Hepatocyte (in vitro differentiated cells): Measurements from ENCODE around the gene FABP3. TPM values are rescaled to one million over a fixed set of nuclear protein-coding genes. Genes with fewer than 3 reads are reported as not detected.
A peak's percentile ranks its signal among the peaks of the same experiment; 100 is the strongest.

Experiments
- DNase-seq: peaks from one replicate; pipeline ENCODE4 v3.0.0-alpha.2; 2016; ENCODE audit warnings: low spot score
- H2AFZ ChIP-seq: fragments of 200-600 bp; sonication (generic); 2 replicates; pipeline ENCODE4 v1.6.0; 2016; ENCODE audit warnings: antibody characterized with exemption, mild to moderate bottlenecking
- H3K27ac ChIP-seq: fragments of 200-600 bp; sonication (generic); 2 replicates; pipeline ENCODE4 v1.5.1; 2016; ENCODE audit warnings: mild to moderate bottlenecking
- H3K27me3 ChIP-seq: fragments of 200-600 bp; sonication (generic); 2 replicates; pipeline ENCODE4 v1.6.1; 2016
- H3K36me3 ChIP-seq: fragments of 200-600 bp; sonication (generic); replicated peaks from 2 replicates; pipeline ENCODE4 v1.5.1; 2016; ENCODE audit warnings: low read depth; ENCODE audit not compliant: insufficient read depth
- H3K4me1 ChIP-seq: fragments of 200-600 bp; sonication (generic); 2 replicates; pipeline ENCODE4 v1.5.1; 2016; ENCODE audit warnings: mild to moderate bottlenecking, moderate library complexity; ENCODE audit not compliant: insufficient read depth
- H3K4me2 ChIP-seq: fragments of 200-600 bp; sonication (generic); 2 replicates; pipeline ENCODE4 v1.6.0; 2016
- H3K4me3 ChIP-seq: fragments of 200-600 bp; sonication (generic); 2 replicates; pipeline ENCODE4 v1.5.1; 2016; ENCODE audit warnings: mild to moderate bottlenecking
- H3K79me2 ChIP-seq: fragments of 200-600 bp; sonication (generic); 2 replicates; pipeline ENCODE4 v1.6.0; 2017; ENCODE audit warnings: mild to moderate bottlenecking
- H3K9me2 ChIP-seq: fragments of 200-600 bp; sonication (generic); replicated peaks from 2 replicates; pipeline ENCODE4 v1.6.0; 2017; ENCODE audit warnings: mild to moderate bottlenecking; ENCODE audit not compliant: insufficient read depth
- H3K9me3 ChIP-seq: fragments of 200-600 bp; sonication (generic); 2 replicates; pipeline ENCODE4 v1.5.1; 2016; ENCODE audit warnings: low read depth, mild to moderate bottlenecking
- H4K20me1 ChIP-seq: fragments of 200-600 bp; sonication (generic); 2 replicates; pipeline ENCODE4 v1.6.0; 2016; ENCODE audit warnings: mild to moderate bottlenecking; ENCODE audit not compliant: insufficient read depth, poor library complexity, severe bottlenecking
- CTCF ChIP-seq: fragments of 200-600 bp; sonication (generic); IDR thresholded peaks from 2 replicates; pipeline ENCODE4 v1.5.1; 2016; ENCODE audit warnings: antibody characterized with exemption, mild to moderate bottlenecking; ENCODE audit not compliant: poor library complexity
- EZH2 ChIP-seq: fragments of 200-600 bp; sonication (generic); IDR thresholded peaks from 2 replicates; pipeline ENCODE4 v1.6.1; 2016; ENCODE audit warnings: antibody characterized with exemption, mild to moderate bottlenecking, borderline replicate concordance
- EZH2phosphoT487 ChIP-seq: fragments of 200-600 bp; sonication (generic); IDR thresholded peaks from one replicate; pipeline ENCODE4 v1.6.1; 2018; ENCODE audit warnings: antibody characterized with exemption, mild to moderate bottlenecking, low read depth, moderate library complexity; ENCODE audit not compliant: unreplicated experiment, severe bottlenecking
- WGBS: methylation state at CpG from one replicate; pipeline ENCODE4 v1.1.6; 2016; ENCODE audit warnings: low lambda C conversion rate; ENCODE audit errors: missing lambda C conversion rate; 5-methylcytosine and 5-hydroxymethylcytosine counted together
- polyA plus RNA-seq: library from polyadenylated mRNA; unstranded; fragments of >200 nt; fragmentation: Nextera tagmentation; extraction: Ambion mirVana; gene quantifications from 2 replicates; pipeline ENCODE4 v1.2.1, GENCODE V29; 2016
- total RNA-seq: library from RNA; depleted of rRNA; stranded (reverse); fragments of >200 nt; gene quantifications from 2 replicates; pipeline ENCODE4 v1.2.3, GENCODE V29; 2014

FABP3 gene
- total and polyA plus RNA-seq, 2 experiments from 2014 or later: 39.1 to 50.1 TPM

GRCh38 chr1:31372751-31373055 is 173 bp downstream of the FABP3 start:
- no peaks in the 10 kb centered on the region for H3K9me3 ChIP-seq
- peaks cover 49% of the 10 kb centered on the region for H3K4me1 ChIP-seq
- H3K27ac ChIP-seq: peak overlapping the region; percentile 99

GRCh38 chr1:31372051-31372450 is 825 bp downstream of the FABP3 start:
- no peak for DNase-seq
- no peaks in the 10 kb centered on the region for H3K9me2 ChIP-seq

More at GRCh38 chr1:31372751-31373055, 173 bp downstream of the FABP3 start:
- Histone ChIP-seq H3K4me2 (peak overlapping the region; percentile 85), H3K4me3 (peak overlapping the region; percentile 41), H4K20me1 (no peaks in the 10 kb centered on the region), H3K9me2 (no peaks in the 10 kb centered on the region), H3K79me2 (no peaks in the 10 kb centered on the region), H3K36me3 (no peaks in the 10 kb centered on the region), H3K27me3 (no peaks in the 10 kb centered on the region), H2AFZ (peak overlapping the region; percentile 53)
- no peak for DNase-seq
- 34% methylated on average over 10 of the region's 10 CpGs for WGBS
- no peak for TF ChIP-seq CTCF
- TF ChIP-seq EZH2: no peak
- TF ChIP-seq EZH2phosphoT487: no peak

GRCh38 chr1:31371121-31371959 is 1.5 kb downstream of the FABP3 start:
- Histone ChIP-seq H3K27me3 (no peaks in the 10 kb centered on the region), H3K9me3 (no peaks in the 10 kb centered on the region), H3K27ac (peak overlapping the region; percentile 99), H2AFZ (no peak overlapping the region), H3K79me2 (no peaks in the 10 kb centered on the region), H4K20me1 (no peaks in the 10 kb centered on the region), H3K4me3 (no peak overlapping the region), H3K4me2 (peak overlapping the region; percentile 85), H3K36me3 (no peaks in the 10 kb centered on the region), H3K9me2 (no peaks in the 10 kb centered on the region), H3K4me1 (peaks cover 45% of the 10 kb centered on the region)
- TF ChIP-seq CTCF: no peak
- TF ChIP-seq EZH2: no peak
- TF ChIP-seq EZH2phosphoT487: no peak
- no peak for DNase-seq
- WGBS: 68% methylated on average over 10 of the region's 10 CpGs

More at GRCh38 chr1:31372051-31372450, 825 bp downstream of the FABP3 start:
- no peak overlapping the region for H2AFZ ChIP-seq
- no peaks in the 10 kb centered on the region for H3K79me2 ChIP-seq
- H3K4me2 ChIP-seq: peak overlapping the region; percentile 85
- H4K20me1 ChIP-seq: no peaks in the 10 kb centered on the region
- no peaks in the 10 kb centered on the region for H3K36me3 ChIP-seq
- peaks cover 46% of the 10 kb centered on the region for H3K4me1 ChIP-seq
- H3K9me3 ChIP-seq: no peaks in the 10 kb centered on the region
- H3K4me3 ChIP-seq: no peak overlapping the region
- H3K27ac ChIP-seq: peak overlapping the region; percentile 99
- TF ChIP-seq CTCF (no peak), EZH2phosphoT487 (no peak), EZH2 (no peak)
- H3K27me3 ChIP-seq: no peaks in the 10 kb centered on the region
- WGBS: 77% methylated on average over 3 of the region's 3 CpGs
